HG03103 (cell line): ENCODE measurements around the gene ZNF606.

Experiments
- ATAC-seq: cut with Tn5 transposase; IDR thresholded peaks from one replicate; pipeline ENCODE4 v1.9.1; 2021; ENCODE audit warnings: low read depth; ENCODE audit not compliant: unreplicated experiment

The ZNF606 gene

GRCh38 chr19:58002384-58003173, at the start of gene ZNF606:
Gene ZNF606 (minus strand): TSS chr19:58002820. CDS start chr19:58001319, 1,501 bp downstream.
- peak; percentile 85 for ATAC-seq

- no peak for ATAC-seq
Measured at GRCh38 chr19:58052256-58052655, 49.6 kb upstream of the ZNF606 start.

GRCh38 chr19:58047672-58048071, 45.1 kb upstream of the ZNF606 start:
- no peak for ATAC-seq

GRCh38 chr19:58046856-58047255, 44.2 kb upstream of the ZNF606 start:
- ATAC-seq, result no peak

GRCh38 chr19:58045411-58046050, 42.9 kb upstream of the ZNF606 start:
- ATAC-seq, result no peak

GRCh38 chr19:58044886-58045285, 42.3 kb upstream of the ZNF606 start:
- ATAC-seq, result no peak

- ATAC-seq, result no peak
Measured at GRCh38 chr19:58044391-58044790, 41.8 kb upstream of the ZNF606 start.

GRCh38 chr19:58042495-58043340, 40.1 kb upstream of the ZNF606 start:
- no peak for ATAC-seq

GRCh38 chr19:58040751-58041525, 38.3 kb upstream of the ZNF606 start:
- ATAC-seq, result no peak

GRCh38 chr19:58038688-58039204, 36.1 kb upstream of the ZNF606 start:
- ATAC-seq, result no peak

GRCh38 chr19:58037927-58038687, 35.5 kb upstream of the ZNF606 start:
- no peak for ATAC-seq

- no peak for ATAC-seq
Measured at GRCh38 chr19:58035863-58036262, 33.2 kb upstream of the ZNF606 start.

- ATAC-seq, result no peak
Measured at GRCh38 chr19:58034477-58034793, 31.8 kb upstream of the ZNF606 start.

GRCh38 chr19:58033741-58034476, 31.3 kb upstream of the ZNF606 start, which contains the start of gene ZSCAN1:
Gene ZSCAN1 (plus strand): TSS chr19:58034025. CDS start chr19:58037837, 3,812 bp downstream.
- no peak for ATAC-seq

GRCh38 chr19:58024661-58025060, 22.0 kb upstream of the ZNF606 start:
- ATAC-seq, result no peak

GRCh38 chr19:58022283-58022660, 19.7 kb upstream of the ZNF606 start:
- ATAC-seq, result no peak

- ATAC-seq, result no peak
Measured at GRCh38 chr19:58021541-58022282, 19.1 kb upstream of the ZNF606 start.

- no peak for ATAC-seq
Measured at GRCh38 chr19:58020129-58020528, 17.5 kb upstream of the ZNF606 start.
